HepG2 (cell line): ENCODE data around the gene GRB7. TPM values are rescaled to one million over a fixed set of nuclear protein-coding genes. Genes with fewer than 3 reads are reported as not detected.

ENCODE experiments used
- ATAC-seq: fragments of 200-7000 bp; cut with Tn5 transposase; 3 replicates; pipeline ENCODE4 v1.9.1; 2020; ENCODE audit warnings: mild to moderate bottlenecking, moderate library complexity
- BruUV-seq: library from RNA; stranded (reverse); fragments of 400-500 nt; replicated peaks from 2 replicates; lab custom pipeline; 2021; lab: Mats Ljungman, UMichigan
- CTCF ChIA-PET: fragments of 300-600 bp; formaldehyde crosslinking; extraction: SDS; loops from one replicate; lab custom pipeline; 2021; ENCODE audit warnings: low total read pairs, inconsistent platforms, low intra/inter-chr PET ratio; lab: Yijun Ruan, JAX
- POLR2A ChIA-PET: fragments of 350-600 bp; sonication (Branson Sonifier 250); formaldehyde crosslinking; loops from one replicate; lab custom pipeline; 2020; ENCODE audit warnings: antibody characterized with exemption, inconsistent platforms; lab: Yijun Ruan, JAX
- DNase-seq: peaks from one replicate; pipeline ENCODE4 v3.0.0-alpha.2; 2015; ENCODE audit warnings: low spot score
- FAIRE-seq: peaks from 3 replicates; lab custom pipeline; 2011; peaks lifted over from hg19 to GRCh38; lab: Jason Lieb, UNC
- H2AFZ ChIP-seq: one replicate; pipeline ENCODE4 v1.6.1; 2011; ENCODE audit warnings: low read length, inconsistent platforms
- H3K27ac ChIP-seq: fragments of 300-600 bp; 3 replicates; pipeline ENCODE4 v1.8.0; 2011; ENCODE audit warnings: mixed run types, mild to moderate bottlenecking, mixed read lengths, low read length, inconsistent platforms; ENCODE audit not compliant: insufficient read depth; ENCODE audit errors: extremely low read length
- H3K27me3 ChIP-seq, 2 experiments: fragments of 200-600 bp in 1 of 2; 2 replicates in 1 of 2; 3 replicates in 1 of 2; pipeline versions ENCODE4 v1.6.0 to v1.8.0; 2011; ENCODE audit warnings: low read length in 2 of 2, mild to moderate bottlenecking in 2 of 2, moderate library complexity in 2 of 2, inconsistent platforms in 1 of 2; ENCODE audit not compliant: insufficient read depth in 2 of 2, control insufficient read depth in 1 of 2
- H3K36me3 ChIP-seq, 2 experiments: fragments of 200-600 bp in 1 of 2; replicated peaks in 1 of 2; 2 replicates in 1 of 2; 3 replicates in 1 of 2; pipeline versions ENCODE4 v1.5.1 to v1.8.0; 2011; ENCODE audit warnings: low read length in 2 of 2, inconsistent platforms in 1 of 2; ENCODE audit not compliant: insufficient read depth in 2 of 2, control insufficient read depth in 1 of 2
- H3K4me1 ChIP-seq: 2 replicates; pipeline ENCODE4 v1.5.1; 2012; ENCODE audit warnings: low read length, inconsistent platforms; ENCODE audit not compliant: insufficient read depth
- H3K4me2 ChIP-seq: 2 replicates; pipeline ENCODE4 v1.6.0; 2011; ENCODE audit warnings: low read depth, low read length, inconsistent platforms
- H3K4me3 ChIP-seq, 3 experiments: fragments of 200-600 bp in 1 of 3; sonication (generic), shearing (Covaris generic) in 1 of 3; replicated peaks in 1 of 3; 2 replicates each; pipeline ENCODE4 v1.5.1; 2011 to 2016; ENCODE audit warnings: low read length in 3 of 3, inconsistent platforms in 2 of 3, low read depth in 2 of 3, mild to moderate bottlenecking in 2 of 3, control low read depth in 1 of 3, mixed read lengths in 1 of 3; ENCODE audit not compliant: insufficient read depth in 1 of 3
- H3K79me2 ChIP-seq: one replicate; pipeline ENCODE4 v1.6.1; 2011; ENCODE audit warnings: low read length, inconsistent platforms; ENCODE audit not compliant: insufficient read depth
- H3K9ac ChIP-seq: 2 replicates; pipeline ENCODE4 v1.6.0; 2011; ENCODE audit warnings: mild to moderate bottlenecking, low read depth, low read length, inconsistent platforms; ENCODE audit not compliant: insufficient read depth
- H3K9me3 ChIP-seq: 2 replicates; pipeline ENCODE4 v1.5.1; 2012; ENCODE audit warnings: mild to moderate bottlenecking, low read length
- H4K20me1 ChIP-seq: 2 replicates; pipeline ENCODE4 v1.6.0; 2011; ENCODE audit warnings: inconsistent platforms, mild to moderate bottlenecking, low read length, moderate library complexity; ENCODE audit not compliant: insufficient read depth
- PHF21A ChIP-seq: sonication (generic); formaldehyde crosslinking; IDR thresholded peaks from 2 replicates; pipeline ENCODE4 v1.5.0; 2020; ENCODE audit warnings: mild to moderate bottlenecking, missing genetic modification reagents
- RFXAP ChIP-seq: sonication (generic); formaldehyde crosslinking; IDR thresholded peaks from 2 replicates; pipeline ENCODE4 v1.4.0; 2020; ENCODE audit warnings: missing genetic modification reagents, borderline replicate concordance
- SOX6 ChIP-seq, 2 experiments: fragments of 450-650 bp in 1 of 2; sonication (generic) in 1 of 2; formaldehyde crosslinking in 1 of 2; IDR thresholded peaks; 2 replicates each; pipeline versions ENCODE4 v1.4.0 to v1.6.1; 2017 to 2020; ENCODE audit warnings: antibody characterized with exemption in 1 of 2, mild to moderate bottlenecking in 1 of 2, missing genetic modification reagents in 1 of 2
- ZNF317 ChIP-seq: sonication (generic); formaldehyde crosslinking; IDR thresholded peaks from 2 replicates; pipeline ENCODE4 v1.5.0; 2020; ENCODE audit warnings: mild to moderate bottlenecking, missing genetic modification reagents
- ZNF446 ChIP-seq: sonication (generic); formaldehyde crosslinking; IDR thresholded peaks from 2 replicates; pipeline ENCODE4 v1.5.0; 2020; ENCODE audit warnings: mild to moderate bottlenecking, missing genetic modification reagents
- WGBS: methylation state at CpG from one replicate; pipeline ENCODE4 v1.1.6; 2017; ENCODE audit warnings: low lambda C conversion rate; 5-methylcytosine and 5-hydroxymethylcytosine counted together
- in situ Hi-C: cut with HindIII; loops from 2 replicates; pipeline ENCODE4 v1.10.0; 2017; ENCODE audit warnings: low pct_unique_long_range_greater_than_20kb; ENCODE audit not compliant: extremely low pct_ligation_motif_present
- intact Hi-C: fragments of 100-400 bp; cut with micrococcal nuclease; formaldehyde crosslinking; loops from one replicate; pipeline ENCODE4 v1.10.0; 2022; ENCODE audit not compliant: unreplicated experiment
- polyA plus RNA-seq, 8 experiments: library from polyadenylated mRNA; depleted of rRNA in 3 of 8; stranded (reverse) in 7 of 8; unstranded in 1 of 8; fragments of >200 nt; fragmentation: Illumina TruSeq in 4 of 8; extraction: Trizol in 4 of 8; gene quantifications; 2 replicates each; pipeline versions ENCODE4 v1.2.1 to v1.2.3, GENCODE V29; 2011 to 2016; ENCODE audit warnings: low read depth in 4 of 8, missing spikeins in 1 of 8, mixed read lengths in 1 of 8; ENCODE audit not compliant: insufficient read depth in 1 of 8
- total RNA-seq, 5 experiments: library from RNA; depleted of rRNA; stranded (reverse); fragments of >200 nt; fragmentation: Illumina TruSeq; extraction: Trizol; gene quantifications; 2 replicates each; pipeline ENCODE4 v1.2.3, GENCODE V29; 2016; ENCODE audit warnings: low read depth in 1 of 5
- TF ChIP-seq, protein P1 (sequence below): sonication (generic); formaldehyde crosslinking; IDR thresholded peaks from 2 replicates; pipeline ENCODE4 v1.4.0; 2020; ENCODE audit warnings: mild to moderate bottlenecking, low read depth, missing genetic modification reagents
- TF ChIP-seq, protein P2 (sequence below): IDR thresholded peaks from 2 replicates; pipeline ENCODE4 v1.6.1; 2016; ENCODE audit warnings: missing compliant biosample characterization, missing genetic modification reagents, borderline replicate concordance

Gene GRB7
- total and polyA plus RNA-seq, 2 of the 13 experiments (the other 11 are each of a cell fraction or from before 2014, with no cell fraction given): 60.2 to 77.7 TPM

DNA sequence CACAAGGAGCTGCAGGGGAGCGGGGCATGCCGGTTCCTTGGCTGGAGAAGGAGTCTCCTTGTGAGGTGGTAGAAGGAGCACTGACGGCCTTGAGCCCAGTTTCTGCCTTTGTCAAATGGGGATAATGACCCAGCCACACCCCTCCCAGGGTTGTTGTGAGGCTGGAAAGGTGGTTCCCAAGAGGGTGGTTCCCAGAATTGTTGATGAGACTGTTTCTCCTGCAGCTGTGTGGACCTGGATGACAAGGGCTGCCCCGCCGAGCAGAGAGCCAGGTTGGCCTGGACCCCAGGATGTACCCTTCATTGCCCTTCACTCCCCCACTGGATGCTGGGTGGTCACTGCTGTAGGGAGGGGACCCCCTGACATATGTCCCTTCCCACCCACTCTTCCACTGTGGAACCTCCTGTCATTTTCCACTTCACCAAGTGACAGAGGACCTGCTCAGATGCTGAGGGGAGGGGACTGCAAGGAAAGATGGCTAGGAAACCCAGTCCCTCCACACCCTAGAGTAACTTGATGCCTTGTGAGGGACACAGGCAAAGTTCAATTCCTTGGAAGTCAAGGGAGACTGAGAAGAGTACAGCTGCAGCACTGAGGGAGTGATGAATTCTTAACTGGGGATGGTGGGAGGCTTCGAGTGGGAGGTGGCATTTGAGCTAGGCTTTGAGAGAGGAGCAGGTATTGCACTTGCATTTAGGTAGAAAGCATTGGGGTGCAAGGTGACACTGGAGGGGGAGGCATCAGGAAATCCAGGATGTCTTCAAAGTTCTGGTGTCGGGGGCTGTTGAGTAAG, 18.0 kb upstream of the GRB7 start:
- ATAC-seq (no peak), FAIRE-seq (no peak), DNase-seq (no peak)
- in situ Hi-C loops: no loop called here
- Histone ChIP-seq H3K9ac (no peak overlapping the region), H4K20me1 (no peaks in the 10 kb centered on the region), H3K79me2 (no peaks in the 10 kb centered on the region), H3K4me1 (no peaks in the 10 kb centered on the region), H3K27me3 (no peaks in the 10 kb centered on the region), H3K4me3 (no peak overlapping the region), H3K4me2 (no peak overlapping the region), H2AFZ (no peak overlapping the region), H3K36me3 (peaks cover 31 to 71% of the 10 kb centered on the region in 2 experiments), H3K9me3 (no peaks in the 10 kb centered on the region), H3K27ac (no peak overlapping the region)
- WGBS: 96% methylated on average over 6 of the region's 7 CpGs
- intact Hi-C loops: loop anchor here (2.0 kb wide), 1 partner anchor 25 kb away; no protein-coding TSS in a partner anchor
- CTCF ChIA-PET: interaction anchor here (1.7 to 2.1 kb wide), 2 partner anchors 47 to 52 kb away, joined by 5 to 11 read pairs; partner anchors contain the start of gene PNMT
- POLR2A ChIA-PET: interaction anchor here (1.1 to 1.7 kb wide), 4 partner anchors 10 to 24 kb away, joined by 3 to 13 read pairs (median 5); partner anchors contain the start of genes ERBB2 and MIEN1
- no TSS peak for BruUV-seq
- TF ChIP-seq RFXAP (CRISPR knock-in tag): no peak
- no peak for TF ChIP-seq ZNF317
- no peak for TF ChIP-seq PHF21A (CRISPR knock-in tag)
- no peak for TF ChIP-seq ZNF446 (CRISPR knock-in tag)
- TF ChIP-seq SOX6 (IDR thresholded peaks at IDR 0.05): no peak
- no peak for TF ChIP-seq SOX6 (CRISPR knock-in tag; IDR thresholded peaks at IDR 0.05)
- TF ChIP-seq, protein P1, sequence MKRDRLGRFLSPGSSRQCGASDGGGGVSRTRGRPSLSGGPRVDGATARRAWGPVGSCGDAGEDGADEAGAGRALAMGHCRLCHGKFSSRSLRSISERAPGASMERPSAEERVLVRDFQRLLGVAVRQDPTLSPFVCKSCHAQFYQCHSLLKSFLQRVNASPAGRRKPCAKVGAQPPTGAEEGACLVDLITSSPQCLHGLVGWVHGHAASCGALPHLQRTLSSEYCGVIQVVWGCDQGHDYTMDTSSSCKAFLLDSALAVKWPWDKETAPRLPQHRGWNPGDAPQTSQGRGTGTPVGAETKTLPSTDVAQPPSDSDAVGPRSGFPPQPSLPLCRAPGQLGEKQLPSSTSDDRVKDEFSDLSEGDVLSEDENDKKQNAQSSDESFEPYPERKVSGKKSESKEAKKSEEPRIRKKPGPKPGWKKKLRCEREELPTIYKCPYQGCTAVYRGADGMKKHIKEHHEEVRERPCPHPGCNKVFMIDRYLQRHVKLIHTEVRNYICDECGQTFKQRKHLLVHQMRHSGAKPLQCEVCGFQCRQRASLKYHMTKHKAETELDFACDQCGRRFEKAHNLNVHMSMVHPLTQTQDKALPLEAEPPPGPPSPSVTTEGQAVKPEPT (CRISPR knock-in tag): no peak
- TF ChIP-seq, protein P2, sequence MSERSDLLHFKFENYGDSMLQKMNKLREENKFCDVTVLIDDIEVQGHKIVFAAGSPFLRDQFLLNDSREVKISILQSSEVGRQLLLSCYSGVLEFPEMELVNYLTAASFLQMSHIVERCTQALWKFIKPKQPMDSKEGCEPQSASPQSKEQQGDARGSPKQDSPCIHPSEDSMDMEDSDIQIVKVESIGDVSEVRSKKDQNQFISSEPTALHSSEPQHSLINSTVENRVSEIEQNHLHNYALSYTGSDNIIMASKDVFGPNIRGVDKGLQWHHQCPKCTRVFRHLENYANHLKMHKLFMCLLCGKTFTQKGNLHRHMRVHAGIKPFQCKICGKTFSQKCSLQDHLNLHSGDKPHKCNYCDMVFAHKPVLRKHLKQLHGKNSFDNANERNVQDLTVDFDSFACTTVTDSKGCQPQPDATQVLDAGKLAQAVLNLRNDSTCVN: no peak
